ENCODE measurements around the gene BOLA1.

Gene BOLA1

DNA sequence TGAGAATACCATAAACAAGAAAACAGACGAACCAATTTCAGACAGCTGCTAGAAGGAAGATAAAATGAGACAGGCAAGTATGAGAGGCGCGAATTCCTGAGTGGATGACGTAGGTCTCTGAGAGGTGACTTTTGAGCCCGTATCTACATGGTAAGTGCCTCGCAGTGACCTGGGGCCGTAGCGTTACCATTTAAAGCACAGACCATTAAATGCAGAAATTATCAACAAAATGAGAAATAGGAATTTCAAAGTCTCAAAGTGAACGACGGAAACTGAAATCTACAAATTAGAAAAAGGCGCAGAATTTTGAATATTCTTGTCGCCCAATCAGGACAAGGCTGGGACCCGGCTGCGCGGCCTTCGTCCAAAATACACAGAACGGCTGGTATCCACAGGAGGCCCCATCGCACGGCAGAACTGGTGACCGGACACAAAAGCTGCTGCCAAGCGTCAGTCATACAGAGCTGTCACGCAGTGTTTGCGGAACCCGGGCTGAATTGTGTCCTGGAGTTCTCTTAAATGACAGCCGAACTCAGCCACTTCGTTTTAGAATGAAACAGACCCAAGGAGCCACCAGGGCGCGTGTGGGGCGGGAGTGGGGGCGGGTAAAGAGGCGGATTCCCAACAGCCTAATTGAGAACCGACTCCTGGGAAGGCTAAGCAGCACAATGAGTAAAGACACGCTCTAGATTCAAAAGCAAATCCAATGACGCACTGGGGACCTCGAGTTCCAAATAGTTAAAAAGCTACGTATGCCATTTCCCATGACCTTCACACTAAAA, 13.8 kb upstream of the BOLA1 start (continued):
- peak; percentile 63 for TF ChIP-seq ZIC2 (tag by site-specific recombination; IDR thresholded peaks at IDR 0.05)
- no peak for TF ChIP-seq WT1 (tag by site-specific recombination; IDR thresholded peaks at IDR 0.05)
- TF ChIP-seq HOXC10 (CRISPR knock-in tag; IDR thresholded peaks at IDR 0.05), result no peak
- no peak for TF ChIP-seq ZNF2 (tag by site-specific recombination; IDR thresholded peaks at IDR 0.05)
- peak; percentile 53 for TF ChIP-seq KLF8 (tag by site-specific recombination; IDR thresholded peaks at IDR 0.05)
- no peak for TF ChIP-seq ZNF514 (tag by site-specific recombination; IDR thresholded peaks at IDR 0.05)
- no peak for TF ChIP-seq BCL11B (tag by site-specific recombination; IDR thresholded peaks at IDR 0.05; ENCODE audit: low read depth)
- no peak for TF ChIP-seq ZNF140 (tag by site-specific recombination; IDR thresholded peaks at IDR 0.05)
- TF ChIP-seq, protein P1, sequence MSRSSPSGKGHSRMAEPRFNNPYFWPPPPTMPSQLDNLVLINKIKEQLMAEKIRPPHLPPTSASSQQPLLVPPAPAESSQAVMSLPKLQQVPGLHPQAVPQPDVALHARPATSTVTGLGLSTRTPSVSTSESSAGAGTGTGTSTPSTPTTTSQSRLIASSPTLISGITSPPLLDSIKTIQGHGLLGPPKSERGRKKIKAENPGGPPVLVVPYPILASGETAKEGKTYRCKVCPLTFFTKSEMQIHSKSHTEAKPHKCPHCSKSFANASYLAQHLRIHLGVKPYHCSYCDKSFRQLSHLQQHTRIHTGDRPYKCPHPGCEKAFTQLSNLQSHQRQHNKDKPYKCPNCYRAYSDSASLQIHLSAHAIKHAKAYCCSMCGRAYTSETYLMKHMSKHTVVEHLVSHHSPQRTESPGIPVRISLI (tag by site-specific recombination; IDR thresholded peaks at IDR 0.05), result no peak
- TF ChIP-seq, protein P2, sequence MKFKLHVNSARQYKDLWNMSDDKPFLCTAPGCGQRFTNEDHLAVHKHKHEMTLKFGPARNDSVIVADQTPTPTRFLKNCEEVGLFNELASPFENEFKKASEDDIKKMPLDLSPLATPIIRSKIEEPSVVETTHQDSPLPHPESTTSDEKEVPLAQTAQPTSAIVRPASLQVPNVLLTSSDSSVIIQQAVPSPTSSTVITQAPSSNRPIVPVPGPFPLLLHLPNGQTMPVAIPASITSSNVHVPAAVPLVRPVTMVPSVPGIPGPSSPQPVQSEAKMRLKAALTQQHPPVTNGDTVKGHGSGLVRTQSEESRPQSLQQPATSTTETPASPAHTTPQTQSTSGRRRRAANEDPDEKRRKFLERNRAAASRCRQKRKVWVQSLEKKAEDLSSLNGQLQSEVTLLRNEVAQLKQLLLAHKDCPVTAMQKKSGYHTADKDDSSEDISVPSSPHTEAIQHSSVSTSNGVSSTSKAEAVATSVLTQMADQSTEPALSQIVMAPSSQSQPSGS (tag by site-specific recombination; IDR thresholded peaks at IDR 0.05; ENCODE audit: low read depth), result peak; percentile 93
- no peak for TF ChIP-seq ZNF549 (tag by site-specific recombination; IDR thresholded peaks at IDR 0.05)
- no peak for TF ChIP-seq ZNF114 (tag by site-specific recombination; IDR thresholded peaks at IDR 0.05)
- TF ChIP-seq, protein P3, sequence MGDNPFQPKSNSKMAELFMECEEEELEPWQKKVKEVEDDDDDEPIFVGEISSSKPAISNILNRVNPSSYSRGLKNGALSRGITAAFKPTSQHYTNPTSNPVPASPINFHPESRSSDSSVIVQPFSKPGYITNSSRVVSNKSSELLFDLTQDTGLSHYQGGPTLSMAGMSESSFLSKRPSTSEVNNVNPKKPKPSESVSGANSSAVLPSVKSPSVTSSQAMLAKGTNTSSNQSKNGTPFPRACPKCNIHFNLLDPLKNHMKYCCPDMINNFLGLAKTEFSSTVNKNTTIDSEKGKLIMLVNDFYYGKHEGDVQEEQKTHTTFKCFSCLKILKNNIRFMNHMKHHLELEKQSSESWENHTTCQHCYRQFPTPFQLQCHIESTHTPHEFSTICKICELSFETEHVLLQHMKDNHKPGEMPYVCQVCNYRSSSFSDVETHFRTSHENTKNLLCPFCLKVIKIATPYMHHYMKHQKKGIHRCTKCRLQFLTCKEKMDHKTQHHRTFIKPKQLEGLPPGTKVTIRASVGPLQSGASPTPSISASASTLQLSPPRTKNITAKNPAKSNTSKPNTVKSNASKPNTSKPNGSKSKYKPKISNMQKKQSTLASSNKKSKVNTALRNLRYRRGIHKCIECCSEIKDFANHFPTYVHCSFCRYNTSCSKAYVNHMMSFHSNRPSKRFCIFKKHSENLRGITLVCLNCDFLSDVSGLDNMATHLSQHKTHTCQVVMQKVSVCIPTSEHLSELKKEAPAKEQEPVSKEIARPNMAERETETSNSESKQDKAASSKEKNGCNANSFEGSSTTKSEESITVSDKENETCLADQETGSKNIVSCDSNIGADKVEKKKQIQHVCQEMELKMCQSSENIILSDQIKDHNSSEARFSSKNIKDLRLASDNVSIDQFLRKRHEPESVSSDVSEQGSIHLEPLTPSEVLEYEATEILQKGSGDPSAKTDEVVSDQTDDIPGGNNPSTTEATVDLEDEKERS (tag by site-specific recombination; IDR thresholded peaks at IDR 0.05), result no peak
- no peak for TF ChIP-seq ZNF133 (tag by site-specific recombination; IDR thresholded peaks at IDR 0.05)
- peak; percentile 75 for TF ChIP-seq ZFHX2 (tag by site-specific recombination; conservative IDR thresholded peaks at IDR 0.05)
- no peak for TF ChIP-seq ZNF548 (tag by site-specific recombination; IDR thresholded peaks at IDR 0.05)
- TF ChIP-seq ZNF473 (tag by site-specific recombination; IDR thresholded peaks at IDR 0.05), result no peak
- TF ChIP-seq ZNF785 (tag by site-specific recombination; IDR thresholded peaks at IDR 0.05), result no peak
- TF ChIP-seq ZNF10 (tag by site-specific recombination; IDR thresholded peaks at IDR 0.05), result no peak
- peak; percentile 92 for TF ChIP-seq ZNF600 (tag by site-specific recombination; IDR thresholded peaks at IDR 0.05)
- TF ChIP-seq, protein P4, sequence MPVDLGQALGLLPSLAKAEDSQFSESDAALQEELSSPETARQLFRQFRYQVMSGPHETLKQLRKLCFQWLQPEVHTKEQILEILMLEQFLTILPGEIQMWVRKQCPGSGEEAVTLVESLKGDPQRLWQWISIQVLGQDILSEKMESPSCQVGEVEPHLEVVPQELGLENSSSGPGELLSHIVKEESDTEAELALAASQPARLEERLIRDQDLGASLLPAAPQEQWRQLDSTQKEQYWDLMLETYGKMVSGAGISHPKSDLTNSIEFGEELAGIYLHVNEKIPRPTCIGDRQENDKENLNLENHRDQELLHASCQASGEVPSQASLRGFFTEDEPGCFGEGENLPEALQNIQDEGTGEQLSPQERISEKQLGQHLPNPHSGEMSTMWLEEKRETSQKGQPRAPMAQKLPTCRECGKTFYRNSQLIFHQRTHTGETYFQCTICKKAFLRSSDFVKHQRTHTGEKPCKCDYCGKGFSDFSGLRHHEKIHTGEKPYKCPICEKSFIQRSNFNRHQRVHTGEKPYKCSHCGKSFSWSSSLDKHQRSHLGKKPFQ (tag by site-specific recombination; IDR thresholded peaks at IDR 0.05), result no peak
- TF ChIP-seq, protein P5, sequence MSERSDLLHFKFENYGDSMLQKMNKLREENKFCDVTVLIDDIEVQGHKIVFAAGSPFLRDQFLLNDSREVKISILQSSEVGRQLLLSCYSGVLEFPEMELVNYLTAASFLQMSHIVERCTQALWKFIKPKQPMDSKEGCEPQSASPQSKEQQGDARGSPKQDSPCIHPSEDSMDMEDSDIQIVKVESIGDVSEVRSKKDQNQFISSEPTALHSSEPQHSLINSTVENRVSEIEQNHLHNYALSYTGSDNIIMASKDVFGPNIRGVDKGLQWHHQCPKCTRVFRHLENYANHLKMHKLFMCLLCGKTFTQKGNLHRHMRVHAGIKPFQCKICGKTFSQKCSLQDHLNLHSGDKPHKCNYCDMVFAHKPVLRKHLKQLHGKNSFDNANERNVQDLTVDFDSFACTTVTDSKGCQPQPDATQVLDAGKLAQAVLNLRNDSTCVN (tag by site-specific recombination; optimal IDR thresholded peaks at IDR 0.05), result peak; percentile 23
- TF ChIP-seq, protein P6, sequence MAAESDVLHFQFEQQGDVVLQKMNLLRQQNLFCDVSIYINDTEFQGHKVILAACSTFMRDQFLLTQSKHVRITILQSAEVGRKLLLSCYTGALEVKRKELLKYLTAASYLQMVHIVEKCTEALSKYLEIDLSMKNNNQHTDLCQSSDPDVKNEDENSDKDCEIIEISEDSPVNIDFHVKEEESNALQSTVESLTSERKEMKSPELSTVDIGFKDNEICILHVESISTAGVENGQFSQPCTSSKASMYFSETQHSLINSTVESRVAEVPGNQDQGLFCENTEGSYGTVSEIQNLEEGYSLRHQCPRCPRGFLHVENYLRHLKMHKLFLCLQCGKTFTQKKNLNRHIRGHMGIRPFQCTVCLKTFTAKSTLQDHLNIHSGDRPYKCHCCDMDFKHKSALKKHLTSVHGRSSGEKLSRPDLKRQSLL (tag by site-specific recombination; IDR thresholded peaks at IDR 0.05), result no peak

Measured in HEK293 (cell line).